Activated naive CD8-positive, alpha-beta T cell treated with anti-CD3 and anti-CD28 coated beads for 36 hours (primary cell): Measurements from ENCODE around the gene ZNF132. TPM values are rescaled to one million over a fixed set of nuclear protein-coding genes. Genes with fewer than 3 reads are reported as not detected.
"Not testable (repeated sequence)": the region's sequence is repeated elsewhere in the genome, so short reads cannot be mapped to it uniquely, and the experiment has no call there.

Source experiments
- DNase-seq: peaks from one replicate; pipeline ENCODE4 v3.0.0; 2021
- H3K27ac Mint-ChIP-seq: one replicate; pipeline ENCODE4 v1.8.0; 2022; ENCODE audit warnings: mild to moderate bottlenecking, moderate library complexity, mixed read lengths
- H3K27me3 Mint-ChIP-seq: one replicate; pipeline ENCODE4 v1.8.0; 2022; ENCODE audit warnings: mild to moderate bottlenecking, mixed read lengths
- H3K36me3 Mint-ChIP-seq: one replicate; pipeline ENCODE4 v1.8.0; 2021; ENCODE audit warnings: mild to moderate bottlenecking, mixed read lengths
- H3K4me1 Mint-ChIP-seq: one replicate; pipeline ENCODE4 v1.8.0; 2021; ENCODE audit warnings: mixed read lengths
- H3K4me3 Mint-ChIP-seq: one replicate; pipeline ENCODE4 v1.8.0; 2022; ENCODE audit warnings: mild to moderate bottlenecking, moderate library complexity, mixed read lengths
- H3K9me3 Mint-ChIP-seq: one replicate; pipeline ENCODE4 v1.8.0; 2022; ENCODE audit warnings: mixed read lengths
- total RNA-seq, 2 experiments: library from RNA; stranded (reverse); gene quantifications; one replicate each; pipeline ENCODE4 v1.2.3, GENCODE V29; 2021

Gene ZNF132
- total RNA-seq, 2 experiments from 2014 or later, result 4.3 TPM

- H3K27me3 Mint-ChIP-seq, H3K27ac Mint-ChIP-seq, DNase-seq, H3K9me3 Mint-ChIP-seq, H3K4me3 Mint-ChIP-seq: not testable (repeated sequence)
- H3K36me3 Mint-ChIP-seq, result peaks cover 10% of the 10 kb centered on the region
- H3K4me1 Mint-ChIP-seq, result peaks cover 18% of the 10 kb centered on the region
Measured at GRCh38 chr19:58403920-58404478, 36.0 kb downstream of the ZNF132 start.

GRCh38 chr19:58401840-58402421, 38.0 kb downstream of the ZNF132 start:
- Mint-ChIP-seq H3K4me3 (peak overlapping the region; percentile 86), H3K27me3 (peaks cover 17% of the 10 kb centered on the region), H3K4me1 (peaks cover 10% of the 10 kb centered on the region), H3K9me3 (no peaks in the 10 kb centered on the region), H3K36me3 (peaks cover 2% of the 10 kb centered on the region), H3K27ac (no peak overlapping the region)
- DNase-seq, result no peak

GRCh38 chr19:58400916-58401839, 38.8 kb downstream of the ZNF132 start:
- peaks cover 8% of the 10 kb centered on the region for H3K4me1 Mint-ChIP-seq
- peaks cover 2% of the 10 kb centered on the region for H3K36me3 Mint-ChIP-seq
- peak; percentile 99 for DNase-seq
- no peaks in the 10 kb centered on the region for H3K9me3 Mint-ChIP-seq
- peak overlapping the region; percentile 86 for H3K4me3 Mint-ChIP-seq
- peak overlapping the region; percentile 82 for H3K27ac Mint-ChIP-seq
- H3K27me3 Mint-ChIP-seq, result peaks cover 18% of the 10 kb centered on the region

GRCh38 chr19:58400316-58400915, 39.5 kb downstream of the ZNF132 start:
- Mint-ChIP-seq H3K27me3 (peaks cover 23% of the 10 kb centered on the region), H3K9me3 (no peaks in the 10 kb centered on the region), H3K4me3 (peak overlapping the region; percentile 32), H3K27ac (no peak overlapping the region), H3K36me3 (peaks cover 6% of the 10 kb centered on the region), H3K4me1 (peaks cover 12% of the 10 kb centered on the region)
- DNase-seq, result no peak

GRCh38 chr19:58399903-58400302, 40.0 kb downstream of the ZNF132 start:
- H3K36me3 Mint-ChIP-seq, result peaks cover 8% of the 10 kb centered on the region
- no peak for DNase-seq
- H3K4me3 Mint-ChIP-seq, result no peak overlapping the region
- no peak overlapping the region for H3K27ac Mint-ChIP-seq
- peaks cover 23% of the 10 kb centered on the region for H3K27me3 Mint-ChIP-seq
- no peaks in the 10 kb centered on the region for H3K9me3 Mint-ChIP-seq
- H3K4me1 Mint-ChIP-seq, result peaks cover 13% of the 10 kb centered on the region

GRCh38 chr19:58398545-58398944, 41.4 kb downstream of the ZNF132 start:
- Mint-ChIP-seq H3K4me3 (no peak overlapping the region), H3K36me3 (peaks cover 20% of the 10 kb centered on the region), H3K9me3 (no peaks in the 10 kb centered on the region), H3K4me1 (peaks cover 16% of the 10 kb centered on the region), H3K27me3 (peaks cover 23% of the 10 kb centered on the region), H3K27ac (no peak overlapping the region)
- DNase-seq, result no peak

GRCh38 chr19:58398087-58398486, 41.9 kb downstream of the ZNF132 start:
- Mint-ChIP-seq H3K36me3 (peaks cover 22% of the 10 kb centered on the region), H3K27me3 (peaks cover 23% of the 10 kb centered on the region), H3K4me3 (no peak overlapping the region), H3K27ac (no peak overlapping the region), H3K4me1 (peaks cover 16% of the 10 kb centered on the region), H3K9me3 (no peaks in the 10 kb centered on the region)
- DNase-seq, result no peak

GRCh38 chr19:58397533-58398037, 42.4 kb downstream of the ZNF132 start:
- Mint-ChIP-seq H3K4me3 (no peak overlapping the region), H3K36me3 (peaks cover 22% of the 10 kb centered on the region), H3K9me3 (no peaks in the 10 kb centered on the region), H3K4me1 (peaks cover 20% of the 10 kb centered on the region), H3K27me3 (peaks cover 23% of the 10 kb centered on the region), H3K27ac (no peak overlapping the region)
- no peak for DNase-seq

- no peak overlapping the region for H3K4me3 Mint-ChIP-seq
- peaks cover 23% of the 10 kb centered on the region for H3K27me3 Mint-ChIP-seq
- H3K36me3 Mint-ChIP-seq, result peaks cover 22% of the 10 kb centered on the region
- H3K27ac Mint-ChIP-seq, result no peak overlapping the region
- no peak for DNase-seq
- peaks cover 20% of the 10 kb centered on the region for H3K4me1 Mint-ChIP-seq
- H3K9me3 Mint-ChIP-seq, result no peaks in the 10 kb centered on the region
Measured at GRCh38 chr19:58396691-58397532, 43.0 kb downstream of the ZNF132 start.

- Mint-ChIP-seq H3K4me3 (peak overlapping the region; percentile 36), H3K27ac (peak overlapping the region; percentile 7), H3K36me3 (peaks cover 24% of the 10 kb centered on the region), H3K4me1 (peaks cover 21% of the 10 kb centered on the region), H3K27me3 (peaks cover 23% of the 10 kb centered on the region), H3K9me3 (no peaks in the 10 kb centered on the region)
- no peak for DNase-seq
Measured at GRCh38 chr19:58395979-58396627, 43.9 kb downstream of the ZNF132 start.

- Mint-ChIP-seq H3K36me3 (peaks cover 31% of the 10 kb centered on the region), H3K27me3 (peaks cover 23% of the 10 kb centered on the region), H3K27ac (peak within 1 kb of the TSS; percentile 7), H3K4me3 (peak within 1 kb of the TSS; percentile 36), H3K4me1 (peaks cover 26% of the 10 kb centered on the region), H3K9me3 (no peaks in the 10 kb centered on the region)
- DNase-seq, result no peak
Measured at GRCh38 chr19:58395220-58395978, 44.6 kb downstream of the ZNF132 start, which contains the start of gene RNF225. Gene RNF225, plus strand, starts transcription at chr19:58395656. Its CDS starts 434 bp downstream, at chr19:58396090.

GRCh38 chr19:58394821-58395219, 45.1 kb downstream of the ZNF132 start:
- no peak for DNase-seq
- Mint-ChIP-seq H3K36me3 (peaks cover 35% of the 10 kb centered on the region), H3K4me1 (peaks cover 29% of the 10 kb centered on the region), H3K27me3 (peaks cover 23% of the 10 kb centered on the region), H3K9me3 (no peaks in the 10 kb centered on the region), H3K27ac (no peak overlapping the region), H3K4me3 (no peak overlapping the region)

- peaks cover 36% of the 10 kb centered on the region for H3K4me1 Mint-ChIP-seq
- peaks cover 16% of the 10 kb centered on the region for H3K27me3 Mint-ChIP-seq
- DNase-seq, result no peak
- no peak overlapping the region for H3K4me3 Mint-ChIP-seq
- H3K9me3 Mint-ChIP-seq, result no peaks in the 10 kb centered on the region
- peaks cover 42% of the 10 kb centered on the region for H3K36me3 Mint-ChIP-seq
- no peak overlapping the region for H3K27ac Mint-ChIP-seq
Measured at GRCh38 chr19:58393725-58394033, 46.3 kb downstream of the ZNF132 start.
